Lower leg skin (tissue), 3 donors: ENCODE measurements around the gene MCCD1.

Source experiments
- CTCF ChIP-seq, 3 donors: fragments of 450-650 bp; IDR thresholded peaks; one replicate each; pipeline ENCODE4 v1.5.1; 2016; ENCODE audit warnings: antibody characterized with exemption in 3 of 3, mild to moderate bottlenecking in 3 of 3, moderate library complexity in 2 of 3
- POLR2A ChIP-seq, 2 donors: fragments of 450-650 bp; IDR thresholded peaks; one replicate each; pipeline ENCODE4 v1.6.1; 2016 to 2017; ENCODE audit warnings: antibody characterized with exemption in 2 of 2, mild to moderate bottlenecking in 1 of 2, moderate library complexity in 1 of 2

GRCh38 chr6:31479933-31480535 lies 48.7 kb upstream of the MCCD1 start:
- no peak for TF ChIP-seq CTCF (IDR thresholded peaks at IDR 0.05)
- no peak for TF ChIP-seq POLR2A (IDR thresholded peaks at IDR 0.05)
